HG03108 (cell line): ENCODE data around the gene HERC2.

ENCODE experiments used
- ATAC-seq: cut with Tn5 transposase; IDR thresholded peaks from one replicate; pipeline ENCODE4 v1.9.1; 2021; ENCODE audit warnings: moderate library complexity; ENCODE audit not compliant: unreplicated experiment

The HERC2 gene

DNA sequence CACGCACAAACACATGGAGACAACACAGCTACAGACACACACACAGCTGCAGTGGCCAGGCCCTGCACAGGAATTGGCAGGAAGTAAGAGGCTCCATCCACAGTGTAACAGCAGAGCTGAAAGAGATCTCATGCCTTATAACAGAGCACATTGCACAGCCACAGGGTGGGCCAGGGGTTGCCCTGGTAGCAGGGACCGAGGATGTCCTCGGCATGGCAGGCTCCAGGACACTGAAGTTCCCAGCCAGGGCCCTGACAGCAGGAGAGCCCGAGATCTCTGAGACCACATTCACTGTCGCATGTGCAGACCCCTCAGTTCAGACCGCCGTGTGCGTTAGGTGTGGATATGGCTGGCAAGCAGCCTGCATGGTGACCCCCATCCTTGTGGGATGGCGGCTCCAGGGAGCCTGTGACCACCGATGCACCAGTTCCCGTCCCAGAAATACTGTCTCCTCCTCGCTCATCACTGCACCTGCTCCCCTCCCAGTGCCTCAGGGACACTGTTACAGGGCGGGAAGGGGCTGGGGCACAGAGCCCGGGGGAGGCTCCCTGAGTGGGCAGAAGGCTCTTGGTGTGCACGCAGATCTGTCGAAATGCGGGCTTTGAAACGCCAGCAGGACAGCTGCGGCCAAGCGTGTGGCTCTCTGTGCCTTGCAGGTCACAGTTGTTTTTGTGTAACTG is 221.3 kb downstream of the HERC2 start:
- ATAC-seq = no peak

DNA sequence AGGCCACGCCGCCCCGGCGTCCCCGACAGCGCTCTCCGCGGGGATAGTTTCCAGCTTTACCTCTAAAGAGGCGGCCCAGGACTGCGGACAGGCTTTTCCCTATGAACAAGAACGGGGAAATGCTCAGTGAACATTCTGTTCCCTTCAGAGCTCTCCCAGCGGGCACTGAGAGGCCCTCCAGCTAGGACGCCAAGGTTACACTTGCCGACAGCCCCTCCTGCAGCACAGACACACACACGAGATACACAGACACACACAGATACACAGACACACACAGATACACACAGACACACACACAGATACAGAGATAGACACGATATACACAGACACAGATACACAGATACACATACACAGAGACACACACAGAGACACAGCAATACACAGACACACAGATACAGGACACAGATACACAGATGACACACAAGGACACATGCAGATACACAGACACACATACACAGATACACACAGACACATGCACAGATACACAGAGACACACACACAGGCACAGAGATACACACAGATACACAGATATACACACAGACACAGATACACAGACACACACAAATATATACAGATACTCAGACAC is 222.3 kb downstream of the HERC2 start:
- ATAC-seq = no peak

DNA sequence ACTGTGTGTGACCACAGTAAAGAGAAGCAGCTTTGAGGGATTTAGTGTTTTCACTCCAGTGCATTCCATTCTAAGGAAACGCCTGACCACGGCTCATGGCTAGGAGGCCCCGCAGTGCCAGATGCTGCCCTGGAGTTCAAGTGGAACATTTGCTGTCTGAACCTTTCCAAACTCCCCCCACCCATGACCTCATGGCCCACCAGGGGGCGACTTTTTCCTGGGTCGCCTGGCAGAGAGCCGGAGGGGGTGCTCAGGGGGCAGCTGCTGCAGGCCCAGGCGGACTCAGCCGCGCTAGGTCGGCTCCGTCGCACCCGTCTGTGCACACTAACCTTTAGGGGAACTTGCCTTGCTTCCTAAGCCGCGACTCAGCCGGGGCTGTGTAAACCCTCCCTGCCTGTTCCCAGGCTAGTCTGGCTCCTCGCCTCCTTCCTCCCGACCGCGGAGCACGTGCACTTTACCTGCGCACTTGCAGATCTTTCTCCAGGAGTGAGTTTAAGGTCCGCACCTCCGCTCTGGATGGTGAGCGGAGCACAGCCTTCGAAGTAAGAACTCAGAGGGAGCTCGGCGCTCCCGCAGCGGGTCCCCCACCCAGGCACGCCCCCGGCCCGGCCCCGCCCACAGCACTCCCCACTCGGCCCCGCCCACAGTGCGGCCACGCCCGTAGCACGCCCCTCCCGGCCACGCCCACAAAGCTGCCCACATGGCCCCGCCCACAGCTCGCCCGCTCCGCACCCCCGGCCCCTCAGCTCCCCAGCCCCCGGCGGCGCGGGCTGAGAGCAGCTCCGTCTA is 223.0 kb downstream of the HERC2 start, which contains the start of gene OCA2:
Gene OCA2, minus strand, starts transcription at position 550 of the 789 bp plus-strand sequence. CDS start 17,441 bp downstream, outside the sequence.
- no peak for ATAC-seq

DNA sequence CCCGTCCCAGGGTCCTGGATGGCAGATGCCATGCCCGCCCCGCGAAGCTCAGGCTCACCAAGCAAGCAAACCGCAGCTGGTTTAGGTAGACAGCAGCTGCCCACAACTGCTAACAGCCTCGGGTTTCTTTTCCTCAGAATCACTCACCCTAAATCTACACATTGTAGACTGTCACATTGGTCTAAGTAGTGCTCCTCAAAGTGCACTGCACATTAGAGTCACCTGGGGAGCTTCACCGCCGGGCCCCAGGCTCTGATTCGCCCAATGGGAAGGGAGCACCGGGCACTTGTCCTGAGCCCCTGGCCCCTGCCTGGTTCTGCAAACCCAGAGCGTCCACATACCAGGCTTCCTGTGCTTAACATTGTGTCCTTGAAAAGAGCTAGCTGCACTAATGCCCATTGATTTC is 223.6 kb downstream of the HERC2 start:
- ATAC-seq = no peak

DNA sequence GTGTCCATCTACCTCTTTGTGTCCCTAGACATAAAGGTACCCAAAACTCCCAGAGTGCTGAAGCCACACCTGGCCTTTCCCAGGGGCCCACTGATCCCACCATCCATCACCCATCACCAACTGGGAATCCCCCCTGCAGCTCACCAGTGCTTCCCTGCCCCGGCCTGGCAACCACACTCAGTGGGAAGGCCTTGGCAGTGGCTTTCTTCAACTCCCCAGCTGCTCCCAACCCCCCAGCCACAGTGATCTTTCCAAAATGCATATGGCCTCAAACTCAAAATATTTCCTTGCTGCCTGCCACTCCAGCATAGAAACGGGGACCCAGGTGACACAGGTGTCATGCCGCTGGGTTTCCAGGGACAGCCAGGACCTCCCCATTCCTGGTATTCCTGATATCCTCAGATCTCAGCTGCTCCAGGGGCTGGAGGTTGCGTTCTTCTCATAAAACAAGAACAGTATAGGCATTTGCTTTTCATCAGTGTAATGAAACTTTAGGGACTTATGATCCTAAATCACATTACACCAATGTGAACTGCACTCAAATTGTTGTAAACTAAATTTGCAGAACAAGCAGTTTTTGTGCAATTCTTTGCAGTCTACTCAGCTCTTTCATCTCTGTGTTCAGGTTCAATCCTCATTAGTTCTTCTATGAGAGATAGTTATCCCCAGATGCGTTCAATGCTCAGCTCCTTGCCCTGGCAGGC is 224.2 kb downstream of the HERC2 start:
- ATAC-seq = no peak

DNA sequence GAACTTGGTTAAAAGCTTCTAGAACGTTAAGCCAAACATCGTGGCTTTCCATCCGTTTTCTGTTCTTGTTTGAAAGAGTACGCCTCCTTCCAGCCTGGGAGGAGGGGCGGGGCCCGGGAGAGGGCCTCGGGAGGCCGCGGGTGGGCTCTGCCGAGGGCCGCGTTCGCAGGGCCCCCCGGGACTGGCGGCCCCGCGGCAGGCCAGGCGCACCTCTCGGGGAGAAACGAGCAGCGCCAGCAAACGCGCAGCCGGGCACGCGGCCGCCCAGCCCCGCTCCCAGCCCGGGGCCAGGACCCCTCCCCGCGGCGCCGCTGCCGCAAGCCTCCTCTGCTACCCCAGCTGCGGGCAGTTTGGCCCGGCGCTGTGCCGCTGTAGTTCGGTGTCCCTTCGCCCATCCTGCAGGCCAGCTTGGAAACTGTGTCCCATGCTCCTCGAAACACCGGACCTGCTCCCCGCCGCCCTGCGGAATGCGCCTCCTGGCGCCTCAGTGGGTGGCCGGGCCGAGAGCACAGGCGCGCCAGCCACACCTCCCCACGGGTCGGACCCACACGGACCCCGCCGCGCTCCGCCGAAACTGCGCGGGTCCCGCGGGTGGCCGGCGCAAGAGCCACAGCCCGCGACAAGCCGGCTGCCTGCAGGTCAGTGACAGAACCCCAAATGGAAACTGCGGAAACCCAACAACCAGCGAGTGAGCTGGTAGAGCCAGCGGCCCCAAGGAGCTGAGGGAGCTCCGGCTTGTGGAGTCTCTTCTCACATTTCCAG is 225.1 kb downstream of the HERC2 start:
- no peak for ATAC-seq

DNA sequence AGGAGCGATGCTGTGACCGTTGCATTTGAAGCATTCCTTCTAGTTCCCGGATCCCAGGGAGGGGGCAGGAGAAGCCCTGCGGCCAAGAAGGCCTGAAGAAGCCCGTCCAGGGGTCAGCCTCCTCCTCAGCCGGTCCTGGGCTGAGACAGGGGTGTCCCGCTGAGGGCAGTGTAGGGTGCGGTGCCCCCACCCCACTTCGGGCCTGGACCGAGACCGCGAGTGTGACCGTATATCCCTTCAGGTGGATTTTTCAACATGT is 225.6 kb downstream of the HERC2 start:
- ATAC-seq = no peak

DNA sequence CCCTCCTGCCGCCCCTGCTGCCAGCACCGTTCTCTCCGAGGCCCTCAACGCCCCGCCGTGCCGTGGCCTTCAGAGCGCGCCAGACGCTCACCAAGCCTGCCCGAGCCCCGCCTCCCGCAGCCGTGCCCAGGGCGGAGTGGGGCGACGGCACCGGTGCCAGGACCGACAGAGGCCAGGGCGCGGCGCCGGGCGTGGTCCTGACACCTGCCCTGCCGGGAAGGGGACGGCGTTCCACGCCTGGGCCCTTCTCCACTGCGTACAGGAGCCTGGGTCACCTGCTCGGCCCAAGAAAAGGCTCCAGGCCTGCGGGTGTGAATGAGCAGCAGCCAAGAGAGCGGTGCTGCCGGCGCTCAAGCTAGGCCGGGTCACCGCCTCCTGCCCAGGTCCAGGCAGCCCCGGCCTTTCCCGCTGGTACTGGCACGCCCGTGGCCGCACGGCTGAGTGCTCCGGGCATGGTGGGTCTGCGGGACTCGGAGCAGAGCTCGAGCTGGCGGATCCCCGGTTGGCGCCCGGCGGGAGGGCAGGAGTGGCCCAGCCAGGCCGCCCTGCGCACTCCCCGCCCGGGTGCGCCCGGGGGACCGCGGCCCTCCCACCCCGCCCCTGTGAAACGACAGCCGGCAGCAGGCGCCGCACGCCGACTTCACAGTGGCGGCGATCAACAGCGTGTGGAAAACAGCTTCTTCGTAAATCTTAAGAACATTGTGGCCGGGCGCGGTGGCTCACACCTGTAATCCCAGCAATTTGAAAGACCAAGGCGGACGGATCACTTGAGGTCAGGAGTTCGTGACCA is 227.1 kb downstream of the HERC2 start:
- ATAC-seq = no peak

DNA sequence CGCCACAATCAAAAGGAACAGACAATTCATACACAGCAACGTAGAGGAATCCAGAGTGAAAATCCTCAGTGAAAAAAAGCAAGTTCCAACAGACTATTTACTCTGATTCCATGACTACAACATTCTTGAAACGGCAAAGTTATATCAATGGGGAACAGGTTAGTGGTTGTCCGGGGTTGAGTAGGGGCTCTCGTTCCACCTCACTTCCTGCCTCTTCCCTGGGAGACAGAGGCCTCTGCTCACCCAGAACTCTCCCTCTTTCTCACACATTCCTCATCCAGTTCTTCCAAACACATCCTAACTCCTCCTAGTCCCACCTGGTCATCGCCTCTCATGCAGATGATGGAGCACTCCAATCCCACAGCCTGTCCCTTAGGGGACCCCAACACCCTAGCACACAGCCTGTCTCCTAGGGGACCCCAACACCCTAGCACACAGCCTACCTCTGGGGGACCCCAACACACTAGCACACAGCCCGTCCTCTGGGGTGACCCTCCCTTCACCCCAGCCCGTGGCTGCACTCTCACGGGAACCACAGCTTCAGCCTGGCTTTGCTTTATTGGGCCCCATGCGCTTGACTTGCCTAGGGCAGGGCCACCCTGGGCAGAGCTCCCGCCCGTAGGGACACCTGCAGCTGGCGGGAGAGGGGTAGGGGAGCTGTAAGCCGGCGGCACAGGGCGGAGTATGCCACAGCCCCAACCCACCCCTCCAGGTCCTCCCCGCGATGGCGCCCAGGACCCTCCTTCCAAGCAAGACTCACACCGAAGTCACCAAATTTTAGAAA is 228.0 kb downstream of the HERC2 start:
- ATAC-seq = no peak

DNA sequence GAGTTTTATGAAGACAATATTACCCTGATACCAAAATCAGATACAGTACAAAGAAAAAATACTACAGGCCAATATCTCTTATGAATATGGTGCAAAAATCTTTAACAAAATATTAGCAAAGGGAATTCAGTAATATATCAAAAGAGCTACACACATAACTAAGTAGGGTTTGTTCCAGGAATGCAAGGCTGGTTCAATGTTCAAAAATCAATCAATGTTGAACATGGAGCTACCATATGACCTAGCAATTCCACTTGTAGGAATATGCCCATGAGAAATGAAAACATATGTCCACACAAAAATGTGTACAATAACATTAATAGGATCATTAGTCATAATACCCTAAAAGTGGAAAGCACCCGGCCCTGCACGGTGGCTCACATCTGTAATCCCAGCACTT is 230.7 kb downstream of the HERC2 start:
- no peak for ATAC-seq

DNA sequence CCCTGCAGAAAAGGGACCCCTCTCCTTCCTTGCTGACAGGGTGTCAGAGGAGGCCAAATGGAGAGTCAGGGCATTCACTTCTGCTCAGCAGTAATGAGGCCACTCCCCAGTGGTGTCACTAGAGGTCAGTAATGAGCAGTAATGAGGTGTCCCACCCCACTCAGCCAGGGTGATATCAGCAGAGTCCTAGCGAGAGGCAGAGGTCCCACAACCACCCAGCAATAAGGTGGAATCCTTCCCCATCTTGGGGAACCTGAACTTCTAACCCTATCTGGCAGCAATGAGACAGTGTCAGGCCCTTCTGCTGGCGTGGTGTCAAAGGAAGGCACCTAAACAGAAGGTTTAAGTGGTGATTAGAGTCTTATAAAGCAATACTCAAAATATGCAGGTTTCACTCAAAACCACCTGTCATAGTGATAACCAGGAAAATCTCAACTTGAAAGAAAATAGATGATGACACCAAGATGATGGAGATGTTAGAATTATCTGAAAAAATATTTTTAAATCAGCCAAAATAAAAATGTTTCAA is 235.7 kb downstream of the HERC2 start:
- ATAC-seq = peak; percentile 87

DNA sequence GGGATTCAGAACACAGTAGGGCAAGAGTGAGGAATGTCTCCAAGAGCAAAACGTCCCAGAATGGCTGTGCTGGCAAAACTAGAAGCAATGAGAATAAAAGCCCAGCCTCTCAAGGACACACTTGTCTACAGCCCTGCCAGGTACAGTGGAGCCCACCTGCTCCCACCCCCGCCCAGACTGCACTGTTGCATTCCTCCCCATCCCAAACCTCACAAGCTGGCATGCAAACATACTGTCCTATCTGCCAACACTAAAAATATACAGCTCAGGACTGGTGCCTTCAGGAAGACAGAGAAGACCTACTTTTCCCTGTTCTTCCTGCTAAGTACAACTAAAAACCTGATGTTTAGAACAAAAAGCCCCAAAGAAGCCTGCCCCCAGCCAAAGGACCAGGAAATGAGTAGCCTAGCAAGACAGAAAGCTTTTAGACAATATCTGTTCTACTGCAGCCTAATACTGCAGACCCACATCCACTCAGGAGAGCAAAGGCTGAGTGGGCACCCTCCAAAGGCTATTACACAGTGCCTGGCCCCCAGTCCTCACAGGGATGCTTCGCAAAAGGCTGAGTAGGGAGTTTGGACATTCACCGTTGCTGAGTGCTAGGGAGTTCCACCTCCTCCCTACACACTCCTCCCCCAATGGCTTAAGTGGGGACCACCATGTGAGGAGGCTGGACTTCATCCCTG is 236.3 kb downstream of the HERC2 start:
- ATAC-seq = peak; percentile 17

DNA sequence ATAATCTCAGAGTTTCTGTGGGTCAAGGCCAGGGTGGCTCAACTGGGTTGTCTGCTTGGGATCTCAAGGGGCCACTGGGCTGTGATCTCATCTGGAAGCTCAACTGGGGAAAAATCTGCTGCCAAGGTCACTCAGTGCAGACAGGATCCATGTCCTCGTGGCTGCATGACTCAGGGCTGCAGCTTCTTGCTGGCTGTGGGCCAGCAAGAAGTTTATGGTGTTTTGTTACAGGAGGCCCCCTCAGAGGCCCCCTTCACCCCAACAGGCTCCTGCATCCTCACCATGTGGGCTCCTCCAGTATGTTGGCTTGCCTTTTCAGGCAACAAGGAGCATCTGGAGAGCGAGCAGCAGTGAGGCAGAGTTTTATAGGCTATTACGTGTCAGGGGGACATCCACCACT is 237.4 kb downstream of the HERC2 start:
- ATAC-seq = no peak

DNA sequence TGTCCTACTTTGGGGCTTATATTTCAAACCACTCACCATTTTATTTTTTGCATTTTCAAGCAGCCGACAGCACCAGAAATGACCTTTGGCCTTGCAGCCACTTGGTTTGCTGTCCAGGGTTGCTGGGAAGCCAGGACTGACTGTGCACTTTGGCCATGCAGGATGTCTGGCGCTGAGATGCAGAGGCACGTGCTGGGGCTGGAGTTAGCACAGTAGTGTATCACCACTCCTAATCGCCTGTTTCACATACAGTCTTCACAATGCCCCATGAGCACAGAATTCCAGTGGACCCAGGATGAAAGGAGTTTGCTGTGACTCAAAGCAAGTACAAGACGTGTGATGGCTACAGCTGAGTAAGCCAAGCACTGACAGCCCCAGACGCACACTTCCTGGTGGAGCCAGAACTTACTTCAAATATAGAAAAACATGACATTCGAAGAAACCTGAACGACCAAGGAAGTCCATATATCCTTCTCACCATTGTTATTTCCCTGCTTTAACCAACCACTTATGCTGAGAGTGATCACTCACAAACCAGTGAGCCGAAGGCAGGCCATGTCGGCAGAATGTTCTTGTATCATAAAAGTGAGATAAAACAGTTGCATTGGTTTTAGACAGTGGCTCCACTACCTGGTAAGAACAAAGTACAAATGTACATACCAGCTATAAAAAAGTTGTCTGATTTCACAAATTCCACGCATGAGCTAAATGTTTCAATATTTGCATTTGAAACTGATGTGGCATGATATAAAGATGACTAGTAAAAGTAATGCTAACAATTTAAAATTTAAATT is 238.9 kb downstream of the HERC2 start:
- ATAC-seq = no peak

DNA sequence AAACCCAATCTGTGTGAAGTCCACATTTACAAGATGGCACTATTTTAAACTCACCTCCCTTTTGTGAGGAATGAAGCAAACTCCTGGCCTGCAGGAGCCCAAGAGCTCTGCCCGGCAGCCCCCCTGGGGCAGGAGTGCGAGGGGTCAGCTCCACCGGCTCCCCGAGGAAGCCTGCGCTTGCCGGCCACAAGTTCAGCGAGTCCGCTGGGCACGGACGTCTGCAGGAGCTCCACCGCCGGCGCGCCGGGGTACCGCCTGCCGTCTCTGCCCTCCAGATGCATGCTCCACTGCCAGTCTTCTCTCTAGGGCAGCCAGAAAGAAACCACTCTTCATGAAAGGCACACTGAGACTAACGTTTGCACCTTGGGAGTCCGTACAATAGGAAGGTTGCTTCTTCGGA is 240.4 kb downstream of the HERC2 start:
- no peak for ATAC-seq

DNA sequence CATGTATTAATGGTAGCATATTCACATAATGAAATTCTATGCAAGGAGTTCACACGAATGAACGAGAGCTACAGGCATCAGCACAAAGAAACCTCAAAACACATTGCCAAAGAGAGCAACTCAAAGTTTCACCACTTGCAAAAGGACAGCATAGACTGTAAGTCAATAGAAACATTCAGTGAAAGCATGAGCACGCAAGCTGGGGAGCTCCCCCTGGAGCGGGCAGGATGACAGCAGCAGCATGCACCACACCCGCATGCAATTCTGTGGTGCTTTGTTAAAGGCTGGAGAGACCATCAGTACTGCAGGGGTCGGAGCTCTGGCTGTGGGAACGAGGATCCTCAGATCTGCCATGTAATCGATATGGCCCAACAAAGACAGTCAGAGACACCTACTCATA is 241.6 kb downstream of the HERC2 start:
- ATAC-seq = no peak

DNA sequence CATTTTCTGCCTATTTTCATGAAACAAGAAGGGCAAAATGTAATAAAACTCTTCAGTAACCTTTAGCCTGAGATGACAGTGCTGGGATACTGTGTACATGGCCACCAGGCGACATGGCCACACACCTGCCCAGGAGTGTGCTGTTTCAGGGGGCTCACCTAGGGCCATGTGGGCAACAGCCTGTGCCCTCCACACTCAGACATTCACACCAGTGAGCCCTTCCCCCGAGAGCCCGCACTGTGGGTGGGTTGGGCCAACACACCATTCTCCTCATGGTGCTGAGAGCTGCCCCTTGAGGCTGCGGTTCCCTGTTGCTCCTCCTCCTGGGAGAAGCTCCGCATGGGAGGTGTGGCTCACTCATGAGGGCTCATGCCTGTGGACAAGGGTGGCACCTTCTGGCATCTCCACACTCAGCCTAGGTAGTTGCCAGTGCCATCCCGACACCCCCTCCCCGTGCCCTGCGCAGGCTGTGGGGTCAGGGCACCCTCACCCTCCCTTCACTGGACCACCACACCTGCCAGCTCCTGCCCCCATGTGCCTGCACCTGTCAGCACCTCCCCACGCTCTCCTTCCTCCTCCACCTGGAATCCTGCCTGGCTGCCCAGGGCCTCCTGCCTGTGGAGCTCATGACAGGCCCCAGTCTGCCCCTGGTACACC is 242.5 kb downstream of the HERC2 start:
- no peak for ATAC-seq
